Osteocyte (in vitro differentiated cells): ENCODE measurements around the gene BDNF. TPM values are rescaled to one million over a fixed set of nuclear protein-coding genes. Genes with fewer than 3 reads are reported as not detected.

Experiments
- DNase-seq: peaks from one replicate; pipeline ENCODE4 v3.0.0; 2021; ENCODE audit warnings: mixed read lengths; ENCODE audit not compliant: unreplicated experiment; ENCODE audit errors: extremely low spot score
- H3K27ac Mint-ChIP-seq: one replicate; pipeline ENCODE4 v1.8.0; 2021; ENCODE audit warnings: mild to moderate bottlenecking, mixed read lengths; ENCODE audit not compliant: unreplicated experiment
- H3K27me3 Mint-ChIP-seq: one replicate; pipeline ENCODE4 v1.8.0; 2021; ENCODE audit warnings: mixed read lengths; ENCODE audit not compliant: unreplicated experiment
- H3K36me3 Mint-ChIP-seq: one replicate; pipeline ENCODE4 v1.8.0; 2021; ENCODE audit warnings: mixed read lengths; ENCODE audit not compliant: unreplicated experiment
- H3K4me1 Mint-ChIP-seq: one replicate; pipeline ENCODE4 v1.8.0; 2021; ENCODE audit warnings: mixed read lengths; ENCODE audit not compliant: unreplicated experiment
- H3K4me3 Mint-ChIP-seq: one replicate; pipeline ENCODE4 v1.8.0; 2021; ENCODE audit warnings: mild to moderate bottlenecking, moderate library complexity, mixed read lengths; ENCODE audit not compliant: unreplicated experiment
- H3K9me3 Mint-ChIP-seq: one replicate; pipeline ENCODE4 v1.8.0; 2021; ENCODE audit warnings: mixed read lengths; ENCODE audit not compliant: unreplicated experiment
- total RNA-seq: library from RNA; stranded (reverse); gene quantifications from 2 replicates; pipeline ENCODE4 v1.2.1, GENCODE V29; 2021
- TF ChIP-seq, protein P1 (sequence below): fragments of 200-600 bp; sonication (generic); IDR thresholded peaks from 2 replicates; pipeline ENCODE4 v1.5.0; 2021; ENCODE audit warnings: antibody characterized with exemption, mild to moderate bottlenecking, moderate library complexity

BDNF gene
- total RNA-seq, 1 donor from 2014 or later: 4.9 TPM

GRCh38 chr11:27650988-27651387, 49.3 kb downstream of the BDNF start:
- no peaks in the 10 kb centered on the region for H3K9me3 Mint-ChIP-seq
- H3K4me3 Mint-ChIP-seq: no peak overlapping the region
- no peaks in the 10 kb centered on the region for H3K4me1 Mint-ChIP-seq
- DNase-seq: no peak
- no peak overlapping the region for H3K27ac Mint-ChIP-seq
- peaks cover 4% of the 10 kb centered on the region for H3K36me3 Mint-ChIP-seq
- no peaks in the 10 kb centered on the region for H3K27me3 Mint-ChIP-seq
- TF ChIP-seq, protein P1, sequence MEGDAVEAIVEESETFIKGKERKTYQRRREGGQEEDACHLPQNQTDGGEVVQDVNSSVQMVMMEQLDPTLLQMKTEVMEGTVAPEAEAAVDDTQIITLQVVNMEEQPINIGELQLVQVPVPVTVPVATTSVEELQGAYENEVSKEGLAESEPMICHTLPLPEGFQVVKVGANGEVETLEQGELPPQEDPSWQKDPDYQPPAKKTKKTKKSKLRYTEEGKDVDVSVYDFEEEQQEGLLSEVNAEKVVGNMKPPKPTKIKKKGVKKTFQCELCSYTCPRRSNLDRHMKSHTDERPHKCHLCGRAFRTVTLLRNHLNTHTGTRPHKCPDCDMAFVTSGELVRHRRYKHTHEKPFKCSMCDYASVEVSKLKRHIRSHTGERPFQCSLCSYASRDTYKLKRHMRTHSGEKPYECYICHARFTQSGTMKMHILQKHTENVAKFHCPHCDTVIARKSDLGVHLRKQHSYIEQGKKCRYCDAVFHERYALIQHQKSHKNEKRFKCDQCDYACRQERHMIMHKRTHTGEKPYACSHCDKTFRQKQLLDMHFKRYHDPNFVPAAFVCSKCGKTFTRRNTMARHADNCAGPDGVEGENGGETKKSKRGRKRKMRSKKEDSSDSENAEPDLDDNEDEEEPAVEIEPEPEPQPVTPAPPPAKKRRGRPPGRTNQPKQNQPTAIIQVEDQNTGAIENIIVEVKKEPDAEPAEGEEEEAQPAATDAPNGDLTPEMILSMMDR: no peak

GRCh38 chr11:27649800-27650199, 50.5 kb downstream of the BDNF start:
- H3K36me3 Mint-ChIP-seq: no peaks in the 10 kb centered on the region
- no peaks in the 10 kb centered on the region for H3K27me3 Mint-ChIP-seq
- no peak for DNase-seq
- no peaks in the 10 kb centered on the region for H3K4me1 Mint-ChIP-seq
- TF ChIP-seq, protein P1: no peak
- H3K9me3 Mint-ChIP-seq: no peaks in the 10 kb centered on the region
- H3K27ac Mint-ChIP-seq: no peak overlapping the region
- H3K4me3 Mint-ChIP-seq: no peak overlapping the region

DNA sequence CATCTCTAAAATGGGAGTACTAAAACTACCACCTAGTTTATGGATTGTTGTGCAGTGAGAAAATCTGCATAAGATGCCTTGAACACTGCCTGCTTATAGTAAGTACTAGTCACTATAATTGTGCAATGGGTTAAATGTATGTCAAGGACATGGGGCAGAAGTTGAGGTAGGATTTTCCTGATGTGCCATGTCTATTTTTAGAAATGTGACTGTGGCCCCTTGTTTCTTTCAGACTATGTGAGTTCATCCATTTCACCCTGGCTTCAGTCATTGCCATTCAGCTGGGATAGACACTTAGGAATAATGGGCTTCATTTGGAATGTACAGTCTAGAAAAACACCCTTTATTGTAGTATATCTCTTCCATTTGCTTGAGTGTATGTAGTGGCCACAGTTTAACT, 51.4 kb downstream of the BDNF start:
- Mint-ChIP-seq H3K27ac (no peak overlapping the region), H3K4me1 (no peaks in the 10 kb centered on the region), H3K9me3 (no peaks in the 10 kb centered on the region), H3K36me3 (no peaks in the 10 kb centered on the region), H3K4me3 (no peak overlapping the region), H3K27me3 (no peaks in the 10 kb centered on the region)
- TF ChIP-seq, protein P1: no peak
- DNase-seq: no peak

- TF ChIP-seq, protein P1: no peak
- Mint-ChIP-seq H3K27me3 (no peaks in the 10 kb centered on the region), H3K4me3 (no peak overlapping the region), H3K36me3 (no peaks in the 10 kb centered on the region), H3K9me3 (no peaks in the 10 kb centered on the region), H3K27ac (no peak overlapping the region), H3K4me1 (no peaks in the 10 kb centered on the region)
- no peak for DNase-seq
Observed at GRCh38 chr11:27646051-27646818, 54.0 kb downstream of the BDNF start.

DNA sequence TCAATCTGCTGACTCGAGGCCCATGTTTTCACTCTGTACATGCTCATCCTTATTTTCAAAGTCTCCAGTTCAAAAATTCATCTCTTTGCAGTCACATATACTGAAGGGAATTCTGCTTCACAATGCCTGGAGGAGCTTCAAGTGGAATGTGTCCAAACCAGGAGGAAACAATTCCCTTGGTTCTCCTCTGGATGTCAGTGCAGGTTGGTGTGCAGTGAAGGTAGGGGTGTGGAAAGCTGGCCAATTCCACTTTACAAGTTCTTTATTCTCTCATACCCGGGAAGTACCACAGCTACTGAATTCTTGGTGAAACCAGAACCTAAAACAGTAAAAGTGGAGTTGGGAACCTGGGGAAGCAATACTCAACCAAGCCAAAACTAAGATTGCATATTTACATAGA, 57.3 kb downstream of the BDNF start:
- H3K27me3 Mint-ChIP-seq: no peaks in the 10 kb centered on the region
- no peak overlapping the region for H3K27ac Mint-ChIP-seq
- no peaks in the 10 kb centered on the region for H3K36me3 Mint-ChIP-seq
- no peaks in the 10 kb centered on the region for H3K4me1 Mint-ChIP-seq
- H3K9me3 Mint-ChIP-seq: no peaks in the 10 kb centered on the region
- TF ChIP-seq, protein P1: no peak
- no peak overlapping the region for H3K4me3 Mint-ChIP-seq
- DNase-seq: no peak
